ENCODE results near the gene POU2F1.

DNA sequence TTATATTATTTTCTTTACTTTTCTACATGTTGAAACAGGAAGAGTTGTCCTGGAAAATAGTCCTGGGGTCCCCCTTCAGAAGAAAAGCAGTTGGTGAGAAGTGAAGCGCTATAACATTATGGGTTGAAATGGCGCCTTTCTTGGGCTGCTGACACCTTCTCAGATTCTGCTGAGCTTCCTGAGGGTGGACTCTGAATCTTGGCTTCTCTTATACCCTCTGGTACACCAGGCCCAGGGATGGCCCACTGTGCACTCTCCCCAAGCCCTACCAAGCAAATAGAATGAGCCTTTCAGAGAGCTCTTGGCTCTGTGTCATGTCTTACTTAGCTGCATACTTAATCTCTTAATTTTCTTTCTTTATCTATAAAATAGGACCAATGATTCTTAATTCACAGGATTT lies 255.4 kb downstream of the POU2F1 start:
- TF ChIP-seq, protein P1, sequence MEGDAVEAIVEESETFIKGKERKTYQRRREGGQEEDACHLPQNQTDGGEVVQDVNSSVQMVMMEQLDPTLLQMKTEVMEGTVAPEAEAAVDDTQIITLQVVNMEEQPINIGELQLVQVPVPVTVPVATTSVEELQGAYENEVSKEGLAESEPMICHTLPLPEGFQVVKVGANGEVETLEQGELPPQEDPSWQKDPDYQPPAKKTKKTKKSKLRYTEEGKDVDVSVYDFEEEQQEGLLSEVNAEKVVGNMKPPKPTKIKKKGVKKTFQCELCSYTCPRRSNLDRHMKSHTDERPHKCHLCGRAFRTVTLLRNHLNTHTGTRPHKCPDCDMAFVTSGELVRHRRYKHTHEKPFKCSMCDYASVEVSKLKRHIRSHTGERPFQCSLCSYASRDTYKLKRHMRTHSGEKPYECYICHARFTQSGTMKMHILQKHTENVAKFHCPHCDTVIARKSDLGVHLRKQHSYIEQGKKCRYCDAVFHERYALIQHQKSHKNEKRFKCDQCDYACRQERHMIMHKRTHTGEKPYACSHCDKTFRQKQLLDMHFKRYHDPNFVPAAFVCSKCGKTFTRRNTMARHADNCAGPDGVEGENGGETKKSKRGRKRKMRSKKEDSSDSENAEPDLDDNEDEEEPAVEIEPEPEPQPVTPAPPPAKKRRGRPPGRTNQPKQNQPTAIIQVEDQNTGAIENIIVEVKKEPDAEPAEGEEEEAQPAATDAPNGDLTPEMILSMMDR (IDR thresholded peaks at IDR 0.05; ENCODE audit: low read length) = no peak
- TF ChIP-seq EZH2phosphoT487 (IDR thresholded peaks at IDR 0.05; ENCODE audit: low read length) (no peak), EZH2 (optimal IDR thresholded peaks at IDR 0.05; ENCODE audit: low read depth, low read length) (no peak)
